ENCODE measurements around the gene KIF1C. TPM values are rescaled to one million over a fixed set of nuclear protein-coding genes. Genes with fewer than 3 reads are reported as not detected.

KIF1C gene
- total and polyA plus RNA-seq, 9 of the 15 experiments (the other 6 are each of a cell fraction or from before 2014, with no cell fraction given) = 0.38 to 68.4 (median 25.1) TPM

GRCh38 chr17:5011928-5012327 lies 14.2 kb downstream of the KIF1C start:
- Histone ChIP-seq H3K27ac (ENCODE audit: extremely low read depth, low read depth, low read length) (no peak overlapping the region), H3K9ac (ENCODE audit: insufficient read depth in 1 of 2, low read depth in 2 of 2, low read length in 2 of 2) (no peak overlapping the region), H4K20me1 (replicated peaks; ENCODE audit: control insufficient read depth, insufficient read depth, low read length) (no peaks in the 10 kb centered on the region), H3K4me3 (no peak overlapping the region), H3K9me3 (replicated peaks; ENCODE audit: control insufficient read depth, insufficient read depth, low read depth, low read length) (no peaks in the 10 kb centered on the region), H3K9me1 (ENCODE audit: control insufficient read depth, insufficient read depth, low read length) (no peaks in the 10 kb centered on the region), H3K36me3 (ENCODE audit: control insufficient read depth, insufficient read depth, low read length) (peaks cover 52% of the 10 kb centered on the region; the same call in 2 of the 3 replicates), H3K27me3 (ENCODE audit: control insufficient read depth in 2 of 2, insufficient read depth in 2 of 2, low read length in 2 of 2) (no peaks in the 10 kb centered on the region), H3K4me1 (replicated peaks in 1 of 2; ENCODE audit: control insufficient read depth in 2 of 2, insufficient read depth in 2 of 2, low read length in 2 of 2) (peaks cover 0 to 3% of the 10 kb centered on the region in 2 experiments; a peak in 2 of 5 replicates), H3K4me2 (ENCODE audit: insufficient read depth, low read length) (no peak overlapping the region), H2AFZ (ENCODE audit: low read depth, low read length) (no peak overlapping the region), H3K79me2 (ENCODE audit: control insufficient read depth, insufficient read depth, low read length) (no peaks in the 10 kb centered on the region)
- ChIA-PET POLR2A (no interaction called here), CTCF (ENCODE audit: low intra/inter-chr PET ratio) (no interaction called here)
- no peak for FAIRE-seq
- intact Hi-C loops (cut with micrococcal nuclease) = no loop called here
- no peak for DNase-seq (ENCODE audit: extremely low read depth in 1 of 4, low spot score in 3 of 4)
- in situ Hi-C loops (cut with MboI) = no loop called here
- ATAC-seq = no peak
- no TSS peak for BruUV-seq (replicated peaks)
- WGBS (ENCODE audit: insufficient coverage, low coverage, missing lambda C conversion rate) = 81% methylated on average over 6 of the region's 6 CpGs
- TF ChIP-seq NR2C1 (IDR thresholded peaks at IDR 0.05) (no peak), NR2C1 (tag; IDR thresholded peaks at IDR 0.05) (no peak), TAF9B (IDR thresholded peaks at IDR 0.05; ENCODE audit: partially characterized antibody) (no peak), SUPT5H (IDR thresholded peaks at IDR 0.05) (no peak), YY1 (IDR thresholded peaks at IDR 0.05; ENCODE audit: borderline replicate concordance in 1 of 3, control insufficient read depth in 1 of 3, extremely low read depth in 1 of 3, insufficient read depth in 3 of 3, insufficient read length in 1 of 3, insufficient replicate concordance in 2 of 3, low read depth in 1 of 3, low read length in 2 of 3) (no peak), ZFP30 (CRISPR knock-in tag; IDR thresholded peaks at IDR 0.05; ENCODE audit: borderline replicate concordance) (no peak), ZEB2 (IDR thresholded peaks at IDR 0.05) (no peak), ZNF212 (CRISPR knock-in tag; IDR thresholded peaks at IDR 0.05) (no peak), KDM1A (IDR thresholded peaks at IDR 0.05) (no peak), ZBTB2 (IDR thresholded peaks at IDR 0.05) (no peak), ZBTB26 (CRISPR knock-in tag; IDR thresholded peaks at IDR 0.05) (no peak), CCNT2 (IDR thresholded peaks at IDR 0.05; ENCODE audit: borderline replicate concordance, extremely low read depth, insufficient read length, low read depth, low read length) (no peak), ARID2 (IDR thresholded peaks at IDR 0.05) (no peak), TFAP4 (CRISPR knock-in tag; IDR thresholded peaks at IDR 0.05; ENCODE audit: borderline replicate concordance) (no peak)
- TF ChIP-seq, protein P1, sequence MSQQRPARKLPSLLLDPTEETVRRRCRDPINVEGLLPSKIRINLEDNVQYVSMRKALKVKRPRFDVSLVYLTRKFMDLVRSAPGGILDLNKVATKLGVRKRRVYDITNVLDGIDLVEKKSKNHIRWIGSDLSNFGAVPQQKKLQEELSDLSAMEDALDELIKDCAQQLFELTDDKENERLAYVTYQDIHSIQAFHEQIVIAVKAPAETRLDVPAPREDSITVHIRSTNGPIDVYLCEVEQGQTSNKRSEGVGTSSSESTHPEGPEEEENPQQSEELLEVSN (IDR thresholded peaks at IDR 0.05; ENCODE audit: borderline replicate concordance in 1 of 2, extremely low read depth in 1 of 2, insufficient read depth in 1 of 2, insufficient read length in 1 of 2, low read depth in 1 of 2, low read length in 1 of 2, poor library complexity in 1 of 2, severe bottlenecking in 1 of 2) = no peak
- TF ChIP-seq, protein P2, sequence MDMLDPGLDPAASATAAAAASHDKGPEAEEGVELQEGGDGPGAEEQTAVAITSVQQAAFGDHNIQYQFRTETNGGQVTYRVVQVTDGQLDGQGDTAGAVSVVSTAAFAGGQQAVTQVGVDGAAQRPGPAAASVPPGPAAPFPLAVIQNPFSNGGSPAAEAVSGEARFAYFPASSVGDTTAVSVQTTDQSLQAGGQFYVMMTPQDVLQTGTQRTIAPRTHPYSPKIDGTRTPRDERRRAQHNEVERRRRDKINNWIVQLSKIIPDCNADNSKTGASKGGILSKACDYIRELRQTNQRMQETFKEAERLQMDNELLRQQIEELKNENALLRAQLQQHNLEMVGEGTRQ (CRISPR knock-in tag; IDR thresholded peaks at IDR 0.05) = no peak

Data from K562 (cell line).